ENCODE results near the gene FOXO1.

The FOXO1 gene

GRCh38 chr13:40508767-40509342 is 157.6 kb downstream of the FOXO1 start:
- TF ChIP-seq CTCF (IDR thresholded peaks at IDR 0.05; ENCODE audit: low read depth, low read length), result no peak
- DNase-seq (ENCODE audit: extremely low read depth, low read depth), result no peak

GRCh38 chr13:40508127-40508526 is 158.3 kb downstream of the FOXO1 start:
- peak; percentile 15 for DNase-seq (ENCODE audit: extremely low read depth, low read depth)
- TF ChIP-seq CTCF (IDR thresholded peaks at IDR 0.05; ENCODE audit: low read depth, low read length), result no peak

GRCh38 chr13:40506592-40507446 is 159.6 kb downstream of the FOXO1 start:
- TF ChIP-seq CTCF (IDR thresholded peaks at IDR 0.05; ENCODE audit: low read depth, low read length), result no peak
- no peak for DNase-seq (ENCODE audit: extremely low read depth, low read depth)

Data from AG09319 (cell line).